Right lobe of liver (tissue), 4 donors: Measurements from ENCODE around the gene UBR7.

Experiments used
- POLR2A ChIP-seq: fragments of 450-650 bp; IDR thresholded peaks from one replicate; pipeline ENCODE4 v1.6.1; 2017; ENCODE audit warnings: antibody characterized with exemption, mild to moderate bottlenecking
- TF ChIP-seq, protein P1 (sequence below), 4 donors: fragments of 200-600 bp in 3 of 4; fragments of 450-650 bp in 1 of 4; IDR thresholded peaks; one replicate each; pipeline versions ENCODE4 v1.5.1 to v1.8.0; 2016 to 2022; ENCODE audit warnings: antibody characterized with exemption in 4 of 4, mild to moderate bottlenecking in 2 of 4
- donor health status: DM: no; HTN: no; CAD: no.
- donor health status: DM: no; HTN: no; CAD: no.
- donor health status: DM: no; HTN: yes; CAD: no.

DNA sequence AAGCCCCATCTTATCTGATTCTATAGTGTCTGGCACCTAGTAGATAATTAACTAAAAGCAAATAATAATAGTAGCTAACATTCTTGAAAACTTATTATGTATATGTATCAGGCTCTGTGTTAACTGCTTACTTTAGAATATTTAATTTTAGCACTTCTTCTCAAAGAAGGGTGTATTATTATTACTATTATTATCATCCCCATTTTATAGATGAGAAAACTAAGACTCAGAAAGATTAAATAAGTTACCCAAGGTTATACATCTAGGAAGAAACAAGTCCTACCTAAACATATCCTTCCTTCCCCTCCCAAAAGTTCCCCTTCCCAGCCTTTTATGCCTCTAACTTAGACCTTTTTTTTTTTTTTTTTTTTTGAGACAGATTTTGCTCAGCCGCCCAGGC lies 61.4 kb downstream of the UBR7 start:
- TF ChIP-seq, protein P1, sequence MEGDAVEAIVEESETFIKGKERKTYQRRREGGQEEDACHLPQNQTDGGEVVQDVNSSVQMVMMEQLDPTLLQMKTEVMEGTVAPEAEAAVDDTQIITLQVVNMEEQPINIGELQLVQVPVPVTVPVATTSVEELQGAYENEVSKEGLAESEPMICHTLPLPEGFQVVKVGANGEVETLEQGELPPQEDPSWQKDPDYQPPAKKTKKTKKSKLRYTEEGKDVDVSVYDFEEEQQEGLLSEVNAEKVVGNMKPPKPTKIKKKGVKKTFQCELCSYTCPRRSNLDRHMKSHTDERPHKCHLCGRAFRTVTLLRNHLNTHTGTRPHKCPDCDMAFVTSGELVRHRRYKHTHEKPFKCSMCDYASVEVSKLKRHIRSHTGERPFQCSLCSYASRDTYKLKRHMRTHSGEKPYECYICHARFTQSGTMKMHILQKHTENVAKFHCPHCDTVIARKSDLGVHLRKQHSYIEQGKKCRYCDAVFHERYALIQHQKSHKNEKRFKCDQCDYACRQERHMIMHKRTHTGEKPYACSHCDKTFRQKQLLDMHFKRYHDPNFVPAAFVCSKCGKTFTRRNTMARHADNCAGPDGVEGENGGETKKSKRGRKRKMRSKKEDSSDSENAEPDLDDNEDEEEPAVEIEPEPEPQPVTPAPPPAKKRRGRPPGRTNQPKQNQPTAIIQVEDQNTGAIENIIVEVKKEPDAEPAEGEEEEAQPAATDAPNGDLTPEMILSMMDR (IDR thresholded peaks at IDR 0.05), result no peak
- no peak for TF ChIP-seq POLR2A
